ENCODE measurements around the gene PRKCB.

DNA sequence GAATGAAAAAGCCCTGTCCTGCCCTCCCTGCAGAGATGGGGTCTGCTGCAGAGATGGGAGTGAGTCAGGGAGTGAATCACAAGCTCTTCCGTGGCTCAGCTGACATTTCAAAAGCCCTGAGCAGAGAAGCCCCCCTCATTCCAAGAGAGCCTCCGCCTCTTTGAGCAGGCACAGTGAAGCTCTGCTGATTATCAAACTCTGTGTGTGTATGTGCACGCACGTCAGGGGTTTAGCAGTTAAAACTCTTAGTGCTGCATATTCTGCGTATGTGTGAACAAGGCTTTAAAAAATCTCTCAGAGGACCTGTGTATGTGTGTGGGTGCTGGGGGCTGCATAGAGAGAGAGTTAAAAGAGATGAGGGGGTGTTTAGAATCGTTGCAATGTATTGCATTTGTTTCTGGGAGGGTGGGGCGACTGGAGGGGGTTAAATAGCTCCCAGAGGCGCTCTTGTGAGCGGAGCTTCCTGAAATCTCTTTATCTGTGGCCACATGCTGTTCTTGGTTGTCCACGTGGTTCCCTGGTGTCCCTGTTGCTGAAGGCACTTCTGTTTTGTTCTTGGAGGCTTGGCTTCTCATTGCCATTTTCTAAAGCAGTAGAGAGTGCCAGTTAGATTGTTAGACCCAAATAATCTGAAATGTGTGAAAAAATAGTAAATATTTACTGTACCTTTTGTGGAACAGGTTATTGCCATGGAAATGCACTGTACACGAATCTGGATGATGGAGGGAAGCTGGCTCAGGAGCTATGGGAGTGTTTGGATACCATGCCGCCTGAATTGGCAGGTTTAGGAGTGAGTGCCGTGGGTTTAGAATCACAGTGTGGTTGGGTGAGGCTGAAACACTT lies 116.6 kb downstream of the PRKCB start:
- TF ChIP-seq CTCF (IDR thresholded peaks at IDR 0.05), result no peak
- no peak for TF ChIP-seq POLR2A (IDR thresholded peaks at IDR 0.05)

Measured in gastroesophageal sphincter (tissue), 3 donors.